RCC 7860 (cell line): ENCODE data around the gene KIF24.
A peak's percentile ranks its signal among the peaks of the same experiment; 100 is the strongest.
"Not testable (repeated sequence)": the region's sequence is repeated elsewhere in the genome, so short reads cannot be mapped to it uniquely, and the experiment has no call there.

ENCODE experiments used
- DNase-seq: peaks from one replicate; pipeline ENCODE4 v3.0.0-alpha.2; 2015; ENCODE audit warnings: low spot score
- FAIRE-seq: peaks from 2 replicates; lab custom pipeline; 2012; peaks lifted over from hg19 to GRCh38; lab: Jason Lieb, UNC

KIF24 gene

GRCh38 chr9:34332076-34332964, 3.3 kb upstream of the KIF24 start:
- no peak for DNase-seq
- no peak for FAIRE-seq

GRCh38 chr9:34331196-34331595, 2.1 kb upstream of the KIF24 start:
- no peak for DNase-seq
- FAIRE-seq, result no peak

GRCh38 chr9:34328500-34328986, 525 bp downstream of the KIF24 start:
- FAIRE-seq (no peak), DNase-seq (peak; percentile 7)

- FAIRE-seq (no peak), DNase-seq (no peak)
Observed at GRCh38 chr9:34326690-34327089, 2.4 kb downstream of the KIF24 start.

GRCh38 chr9:34322899-34323591, 6.0 kb downstream of the KIF24 start:
- DNase-seq, result no peak
- no peak for FAIRE-seq

- no peak for DNase-seq
- FAIRE-seq, result no peak
Observed at GRCh38 chr9:34321451-34321850, 7.6 kb downstream of the KIF24 start.

- no peak for FAIRE-seq
- no peak for DNase-seq
Observed at GRCh38 chr9:34318163-34318790, 10.8 kb downstream of the KIF24 start.

GRCh38 chr9:34317436-34317835, 11.6 kb downstream of the KIF24 start:
- FAIRE-seq (no peak), DNase-seq (no peak)

- FAIRE-seq, result no peak
- DNase-seq, result no peak
Observed at GRCh38 chr9:34311499-34312185, 17.4 kb downstream of the KIF24 start.

- FAIRE-seq, result no peak
- no peak for DNase-seq
Observed at GRCh38 chr9:34310215-34310614, 18.9 kb downstream of the KIF24 start.

- not testable (repeated sequence) for FAIRE-seq, DNase-seq
Observed at GRCh38 chr9:34308316-34308715, 20.8 kb downstream of the KIF24 start.

- DNase-seq, FAIRE-seq: not testable (repeated sequence)
Observed at GRCh38 chr9:34301064-34301463, 28.0 kb downstream of the KIF24 start.

GRCh38 chr9:34292552-34292951, 36.5 kb downstream of the KIF24 start:
- no peak for FAIRE-seq

GRCh38 chr9:34291423-34291822, 37.6 kb downstream of the KIF24 start:
- FAIRE-seq, result no peak
- no peak for DNase-seq

More at GRCh38 chr9:34292552-34292951, 36.5 kb downstream of the KIF24 start:
- no peak for DNase-seq

GRCh38 chr9:34291023-34291422, 38.0 kb downstream of the KIF24 start:
- FAIRE-seq (no peak), DNase-seq (no peak)

- no peak for DNase-seq
- FAIRE-seq, result no peak
Observed at GRCh38 chr9:34289159-34289558, 39.9 kb downstream of the KIF24 start.

GRCh38 chr9:34282096-34282495, 47.0 kb downstream of the KIF24 start:
- FAIRE-seq (no peak), DNase-seq (no peak)

- FAIRE-seq (no peak), DNase-seq (no peak)
Observed at GRCh38 chr9:34279411-34279810, 49.7 kb downstream of the KIF24 start.
